K562 (cell line): Measurements from ENCODE around the gene CYSRT1. TPM values are rescaled to one million over a fixed set of nuclear protein-coding genes. Genes with fewer than 3 reads are reported as not detected.
A peak's percentile ranks its signal among the peaks of the same experiment; 100 is the strongest.

Source experiments
- CBX5 ChIP-seq: IDR thresholded peaks from 2 replicates; pipeline ENCODE4 v1.6.1; 2014; ENCODE audit warnings: low read depth, borderline replicate concordance
- CSDE1 ChIP-seq, 2 experiments: fragments of 450-650 bp; IDR thresholded peaks; 2 replicates each; pipeline ENCODE4 v1.6.1; 2016; ENCODE audit warnings: mild to moderate bottlenecking in 1 of 2
- CTBP1 ChIP-seq: fragments of 450-650 bp; IDR thresholded peaks from 2 replicates; pipeline ENCODE4 v1.6.1; 2016; ENCODE audit warnings: borderline replicate concordance
- EWSR1 ChIP-seq: fragments of 450-650 bp; IDR thresholded peaks from 2 replicates; pipeline ENCODE4 v1.6.1; 2018; ENCODE audit warnings: borderline replicate concordance, mild to moderate bottlenecking, low read depth, moderate library complexity; ENCODE audit not compliant: partially characterized antibody
- GATAD2A ChIP-seq: fragments of 450-650 bp; IDR thresholded peaks from 2 replicates; pipeline ENCODE4 v1.6.1; 2017
- GATAD2B ChIP-seq: fragments of 450-650 bp; IDR thresholded peaks from 2 replicates; pipeline ENCODE4 v1.6.1; 2017; ENCODE audit warnings: mild to moderate bottlenecking, borderline replicate concordance
- GMEB1 ChIP-seq: fragments of 250-450 bp; sonication (Bioruptor Pico); IDR thresholded peaks from 2 replicates; pipeline ENCODE4 v1.4.0; 2020; ENCODE audit warnings: mild to moderate bottlenecking
- HMG20A ChIP-seq: fragments of 450-650 bp; formaldehyde crosslinking; conservative IDR thresholded peaks from 2 replicates; pipeline ENCODE4 v1.4.0; 2020; ENCODE audit warnings: mild to moderate bottlenecking, mixed read lengths
- MAZ ChIP-seq, 2 experiments: fragments of 450-650 bp in 1 of 2; sonication (generic) in 1 of 2; formaldehyde crosslinking; IDR thresholded peaks in 1 of 2; conservative IDR thresholded peaks in 1 of 2; 2 replicates each; pipeline versions ENCODE4 v1.4.0 to v1.5.0; 2020; ENCODE audit warnings: mild to moderate bottlenecking in 1 of 2, missing genetic modification reagents in 1 of 2
- NFYB ChIP-seq: IDR thresholded peaks from 2 replicates; pipeline ENCODE4 v1.6.1; 2011; ENCODE audit warnings: mild to moderate bottlenecking, moderate library complexity; ENCODE audit not compliant: insufficient read length; ENCODE audit errors: extremely low read depth
- PRPF4 ChIP-seq: fragments of 200-400 bp; formaldehyde crosslinking; IDR thresholded peaks from one replicate; pipeline ENCODE4 v1.6.1; 2017; ENCODE audit warnings: low read length, low read depth, mild to moderate bottlenecking; ENCODE audit not compliant: insufficient read depth, poor library complexity, severe bottlenecking
- RBBP5 ChIP-seq: fragments of 200-600 bp; sonication (generic); IDR thresholded peaks from 2 replicates; pipeline ENCODE4 v1.6.1; 2012; ENCODE audit warnings: borderline replicate concordance, mild to moderate bottlenecking, low read length, control low read depth, inconsistent platforms; ENCODE audit not compliant: insufficient read depth, poor library complexity, severe bottlenecking
- SRSF9 ChIP-seq: fragments of 200-400 bp; formaldehyde crosslinking; IDR thresholded peaks from 2 replicates; pipeline ENCODE4 v1.6.1; 2017; ENCODE audit warnings: low read depth, low read length, borderline replicate concordance
- TAF1 ChIP-seq: IDR thresholded peaks from 2 replicates; pipeline ENCODE4 v1.6.1; 2011; ENCODE audit warnings: mild to moderate bottlenecking, low read length, moderate library complexity; ENCODE audit not compliant: insufficient read depth, control insufficient read depth, severe bottlenecking; ENCODE audit errors: extremely low read depth
- TAF9B ChIP-seq: fragments of 450-650 bp; IDR thresholded peaks from 2 replicates; pipeline ENCODE4 v1.6.1; 2018; ENCODE audit warnings: mild to moderate bottlenecking; ENCODE audit not compliant: partially characterized antibody
- TCF7 ChIP-seq: sonication (generic); IDR thresholded peaks from 2 replicates; pipeline ENCODE4 v1.6.1; 2016; ENCODE audit warnings: antibody characterized with exemption, borderline replicate concordance
- TRIM24 ChIP-seq, 2 experiments: fragments of 450-650 bp; IDR thresholded peaks; 2 replicates each; pipeline ENCODE4 v1.6.1; 2016
- ZBTB11 ChIP-seq, 3 experiments: fragments of 200-800 bp in 1 of 3; fragments of 250-450 bp in 1 of 3; fragments of 450-650 bp in 1 of 3; sonication (Bioruptor Pico) in 1 of 3; sonication (Bioruptor generic) in 1 of 3; formaldehyde crosslinking in 1 of 3; IDR thresholded peaks; 2 replicates each; pipeline versions ENCODE4 v1.6.1 to v1.8.0; 2016 to 2022; ENCODE audit warnings: mild to moderate bottlenecking in 2 of 3, missing genetic modification characterization in 2 of 3, missing compliant biosample characterization in 1 of 3, moderate library complexity in 1 of 3
- ZBTB7A ChIP-seq: IDR thresholded peaks from 2 replicates; pipeline ENCODE4 v1.6.1; 2011; ENCODE audit warnings: low read depth, mild to moderate bottlenecking, low read length, moderate library complexity, borderline replicate concordance; ENCODE audit not compliant: control insufficient read depth
- ZNF121 ChIP-seq: sonication (generic); formaldehyde crosslinking; conservative IDR thresholded peaks from 2 replicates; pipeline ENCODE4 v1.8.0; 2022; ENCODE audit warnings: missing genetic modification reagents
- ZNF140 ChIP-seq: fragments of 250-450 bp; sonication (Bioruptor Pico); IDR thresholded peaks from 2 replicates; pipeline ENCODE4 v1.8.0; 2021; ENCODE audit warnings: moderate library complexity, mild to moderate bottlenecking, inconsistent platforms
- ZNF583 ChIP-seq: fragments of 250-450 bp; sonication (Bioruptor Pico); IDR thresholded peaks from 2 replicates; pipeline ENCODE4 v1.4.0; 2020
- ZNF717 ChIP-seq: fragments of 250-450 bp; sonication (Bioruptor Pico); IDR thresholded peaks from 2 replicates; pipeline ENCODE4 v1.5.0; 2021
- polyA plus RNA-seq, 8 experiments: library from polyadenylated mRNA; depleted of rRNA in 4 of 8; stranded (reverse) in 5 of 8; unstranded in 3 of 8; fragments of >200 nt; fragmentation: Nextera tagmentation in 2 of 8; fragmentation: Illumina TruSeq in 1 of 8; extraction: Ambion mirVana in 2 of 8; extraction: Trizol in 1 of 8; gene quantifications; 2 replicates each; pipeline versions ENCODE4 v1.2.1 to v1.2.3, GENCODE V29; 2011 to 2014; ENCODE audit warnings: inconsistent platforms in 1 of 8, missing spikeins in 1 of 8
- total RNA-seq, 7 experiments: library from RNA; depleted of rRNA in 6 of 7; stranded (reverse); fragments of >200 nt in 6 of 7; fragmentation: Illumina TruSeq in 2 of 7; extraction: Trizol in 2 of 7; gene quantifications; 2 replicates each; pipeline versions ENCODE4 v1.2.1 to v1.2.3, GENCODE V29; 2011 to 2021; ENCODE audit warnings: low replicate concordance in 1 of 7

The CYSRT1 gene
- total and polyA plus RNA-seq, 9 of the 15 experiments (the other 6 are each of a cell fraction or from before 2014, with no cell fraction given) = 0.04 to 1.4 (median 0.42) TPM; not detected in 3

- TF ChIP-seq TAF1 (no peak), ZBTB11 (CRISPR knock-in tag; IDR thresholded peaks at IDR 0.05) (peak in 1 of 3 experiments; percentile 52; a peak in 1 of 6 replicates), MAZ (CRISPR knock-in tag; conservative IDR thresholded peaks at IDR 0.05 in 1 of 2, IDR thresholded peaks at IDR 0.05 in 1 of 2) (0 out of 4 replicates have a peak, but pooled peaks of 1 of the 2 experiments have one; percentile 1), NFYB (no peak), ZNF140 (CRISPR knock-in tag) (no peak), GATAD2A (no peak), EWSR1 (no peak), ZNF717 (no peak), TRIM24 (IDR thresholded peaks at IDR 0.05) (no peak), ZNF583 (CRISPR knock-in tag) (no peak), PRPF4 (no peak), CBX5 (no peak), CSDE1 (IDR thresholded peaks at IDR 0.05) (no peak), GMEB1 (CRISPR knock-in tag) (no peak), RBBP5 (peak; percentile 56), TAF9B (no peak), GATAD2B (no peak), HMG20A (CRISPR knock-in tag) (no peak), TCF7 (no peak), ZBTB7A (no peak), ZNF121 (CRISPR knock-in tag) (no peak), SRSF9 (no peak), CTBP1 (no peak)
These were observed 23.6 kb upstream of the CYSRT1 start (continued) for GRCh38 chr9:137201205-137201868.
